Astrocyte of the spinal cord (primary cell): ENCODE results near the gene BST1.

ENCODE experiments used
- DNase-seq: peaks from one replicate; pipeline ENCODE4 v3.0.0; 2011; ENCODE audit warnings: low read depth, low spot score
- H3K4me3 ChIP-seq: 2 replicates; pipeline ENCODE4 v1.5.1; 2011; ENCODE audit warnings: low read depth, mild to moderate bottlenecking, low read length, moderate library complexity
- in situ Hi-C: cut with HindIII; loops from 2 replicates; pipeline ENCODE4 v1.10.0; 2017; ENCODE audit warnings: low sequenced_read_pairs
- TF ChIP-seq, protein P1 (sequence below): IDR thresholded peaks from 2 replicates; pipeline ENCODE4 v1.5.1; 2012; ENCODE audit warnings: low read depth, mild to moderate bottlenecking, low read length, inconsistent platforms

Gene BST1

DNA sequence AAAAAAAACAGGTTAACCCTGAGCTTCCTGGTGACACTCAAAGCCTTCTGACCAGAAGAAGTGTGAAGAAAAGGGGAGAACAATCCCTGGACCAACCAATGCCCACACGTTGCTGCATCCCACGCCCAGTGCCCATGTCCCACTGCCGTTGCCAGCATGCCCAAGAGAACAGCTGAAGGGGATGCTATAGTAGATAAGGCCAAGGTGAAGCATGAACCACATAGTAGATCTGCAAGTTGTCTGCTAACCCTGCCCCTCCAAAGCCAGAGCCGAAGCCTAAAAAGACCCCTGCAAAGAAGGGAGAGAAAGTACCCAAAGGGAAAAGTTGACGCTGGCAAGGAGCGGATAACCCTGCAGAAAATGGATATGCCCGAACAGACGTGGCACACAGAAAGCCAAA lies 64.0 kb downstream of the BST1 start:
- in situ Hi-C loops: no loop called here
- H3K4me3 ChIP-seq: no peak overlapping the region
- TF ChIP-seq, protein P1, sequence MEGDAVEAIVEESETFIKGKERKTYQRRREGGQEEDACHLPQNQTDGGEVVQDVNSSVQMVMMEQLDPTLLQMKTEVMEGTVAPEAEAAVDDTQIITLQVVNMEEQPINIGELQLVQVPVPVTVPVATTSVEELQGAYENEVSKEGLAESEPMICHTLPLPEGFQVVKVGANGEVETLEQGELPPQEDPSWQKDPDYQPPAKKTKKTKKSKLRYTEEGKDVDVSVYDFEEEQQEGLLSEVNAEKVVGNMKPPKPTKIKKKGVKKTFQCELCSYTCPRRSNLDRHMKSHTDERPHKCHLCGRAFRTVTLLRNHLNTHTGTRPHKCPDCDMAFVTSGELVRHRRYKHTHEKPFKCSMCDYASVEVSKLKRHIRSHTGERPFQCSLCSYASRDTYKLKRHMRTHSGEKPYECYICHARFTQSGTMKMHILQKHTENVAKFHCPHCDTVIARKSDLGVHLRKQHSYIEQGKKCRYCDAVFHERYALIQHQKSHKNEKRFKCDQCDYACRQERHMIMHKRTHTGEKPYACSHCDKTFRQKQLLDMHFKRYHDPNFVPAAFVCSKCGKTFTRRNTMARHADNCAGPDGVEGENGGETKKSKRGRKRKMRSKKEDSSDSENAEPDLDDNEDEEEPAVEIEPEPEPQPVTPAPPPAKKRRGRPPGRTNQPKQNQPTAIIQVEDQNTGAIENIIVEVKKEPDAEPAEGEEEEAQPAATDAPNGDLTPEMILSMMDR: no peak

DNA sequence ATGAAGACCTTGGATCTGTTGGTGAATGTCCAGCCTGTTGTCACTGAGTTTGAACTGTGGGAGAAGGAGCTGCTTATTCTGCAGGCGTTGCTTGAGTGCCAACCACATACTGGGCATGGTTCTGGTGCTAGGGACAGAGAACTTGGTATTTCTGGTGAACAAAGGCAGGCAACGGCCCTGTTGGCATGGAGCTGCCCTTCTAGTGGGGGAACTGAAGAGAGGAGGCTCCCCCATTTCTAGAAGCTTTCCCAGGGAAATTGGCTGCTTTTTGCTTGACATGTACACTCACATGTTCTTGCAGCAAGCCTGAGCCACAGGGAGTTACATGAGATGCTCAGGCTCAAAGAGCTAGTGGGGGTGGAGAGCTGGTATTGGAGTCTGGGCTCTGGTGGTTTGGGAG lies 66.3 kb downstream of the BST1 start:
- no peak overlapping the region for H3K4me3 ChIP-seq
- no peak for DNase-seq
- TF ChIP-seq, protein P1: no peak
- in situ Hi-C loops: no loop called here

More for the DNA sequence above, 64.0 kb downstream of the BST1 start:
- DNase-seq: no peak

DNA sequence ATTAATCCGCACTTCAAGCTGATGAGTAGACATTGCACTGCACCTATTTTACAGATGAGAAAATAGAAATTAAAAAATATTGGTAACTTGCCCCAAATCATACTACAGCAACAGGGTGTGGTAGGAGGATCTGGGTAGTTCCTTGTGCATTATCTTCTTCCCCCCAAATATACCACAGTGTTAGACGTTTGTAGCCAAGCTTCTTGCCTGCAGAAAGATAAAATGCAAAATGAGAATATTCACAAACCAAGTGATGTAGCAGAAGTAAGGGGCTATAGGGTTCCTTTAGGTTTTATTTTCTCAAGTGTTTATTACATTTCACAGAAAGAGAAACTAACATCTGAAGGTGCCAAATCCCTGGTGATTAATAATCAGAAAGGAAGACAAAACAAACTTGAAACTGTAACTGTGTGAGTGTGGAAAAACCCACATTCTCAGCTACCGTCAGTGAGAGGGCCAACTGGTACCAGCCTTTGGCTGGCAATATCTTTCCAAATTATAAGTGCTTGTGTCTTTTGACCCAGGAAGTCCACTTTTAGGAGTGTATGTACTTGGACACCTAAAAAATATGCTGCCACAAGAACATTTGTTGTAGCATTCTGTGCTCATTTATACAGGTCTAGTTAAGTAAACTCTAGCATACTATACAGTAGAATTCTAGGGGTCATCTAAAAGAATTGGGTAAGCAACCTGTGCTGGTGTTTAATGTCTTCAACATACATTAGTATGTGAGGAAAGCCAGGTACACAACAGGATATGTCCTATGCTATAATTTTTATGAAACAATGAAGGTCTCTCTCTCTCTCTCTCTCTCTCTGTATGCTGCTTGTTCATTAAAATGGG lies 68.6 kb downstream of the BST1 start:
- H3K4me3 ChIP-seq: no peak overlapping the region
- in situ Hi-C loops: no loop called here
- no peak for DNase-seq
- TF ChIP-seq, protein P1: no peak

DNA sequence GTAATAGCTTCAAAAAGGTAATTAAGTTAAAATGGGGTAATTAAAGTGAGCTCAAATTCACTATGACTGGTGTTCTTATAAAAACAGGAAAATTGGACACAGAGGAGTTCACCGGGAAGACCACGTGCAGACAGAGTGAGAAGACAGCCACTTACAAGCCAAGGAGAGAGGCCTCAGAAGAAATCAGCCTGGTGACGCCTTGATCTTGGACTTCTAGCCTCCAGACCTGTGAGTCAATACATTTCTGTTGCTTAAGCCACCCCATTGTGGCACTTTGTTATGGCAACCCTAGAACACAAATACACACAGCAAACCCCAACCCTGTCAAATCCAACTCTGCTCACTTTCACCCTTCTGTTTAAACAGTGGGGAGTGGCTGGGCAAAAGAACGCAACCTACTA lies 71.2 kb downstream of the BST1 start:
- in situ Hi-C loops: no loop called here
- no peak for DNase-seq
- H3K4me3 ChIP-seq: no peak overlapping the region
- TF ChIP-seq, protein P1: no peak

DNA sequence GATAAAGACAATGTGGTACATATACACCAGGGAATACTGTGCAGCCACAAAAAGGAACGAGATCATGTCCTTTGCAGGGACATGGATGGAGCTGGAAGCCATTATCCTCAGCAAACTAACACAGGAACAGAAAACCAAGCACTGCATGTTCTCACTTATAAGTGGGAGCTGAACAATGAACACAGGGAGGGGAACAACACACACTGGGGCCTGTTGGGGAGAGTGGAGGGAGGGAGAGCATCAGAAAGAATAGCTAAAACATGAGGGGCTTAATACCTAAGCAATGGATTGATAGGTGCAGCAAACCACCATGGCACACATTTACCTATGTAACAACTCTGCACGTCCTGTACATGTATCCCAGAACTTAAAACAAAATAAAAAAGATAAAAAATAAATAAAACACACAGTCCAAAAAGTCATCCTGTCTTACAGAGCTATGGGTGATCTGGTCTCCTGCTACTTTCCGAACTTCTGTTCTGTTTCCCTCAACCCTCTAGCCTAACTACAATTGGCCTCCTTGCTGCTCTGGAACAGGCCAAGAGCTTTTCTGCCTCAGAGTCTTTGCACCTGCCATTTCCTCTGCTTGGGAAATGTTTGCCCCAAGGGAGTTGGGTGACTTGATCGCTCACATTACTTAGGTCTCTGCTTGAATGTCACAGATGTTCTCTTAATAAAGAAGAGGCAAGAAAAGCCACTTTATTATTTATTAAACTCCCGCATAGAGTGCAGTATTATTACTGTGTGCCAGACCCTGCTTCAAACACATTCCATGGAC lies 74.2 kb downstream of the BST1 start:
- DNase-seq: no peak
- no peak overlapping the region for H3K4me3 ChIP-seq
- TF ChIP-seq, protein P1: no peak
- in situ Hi-C loops: no loop called here

DNA sequence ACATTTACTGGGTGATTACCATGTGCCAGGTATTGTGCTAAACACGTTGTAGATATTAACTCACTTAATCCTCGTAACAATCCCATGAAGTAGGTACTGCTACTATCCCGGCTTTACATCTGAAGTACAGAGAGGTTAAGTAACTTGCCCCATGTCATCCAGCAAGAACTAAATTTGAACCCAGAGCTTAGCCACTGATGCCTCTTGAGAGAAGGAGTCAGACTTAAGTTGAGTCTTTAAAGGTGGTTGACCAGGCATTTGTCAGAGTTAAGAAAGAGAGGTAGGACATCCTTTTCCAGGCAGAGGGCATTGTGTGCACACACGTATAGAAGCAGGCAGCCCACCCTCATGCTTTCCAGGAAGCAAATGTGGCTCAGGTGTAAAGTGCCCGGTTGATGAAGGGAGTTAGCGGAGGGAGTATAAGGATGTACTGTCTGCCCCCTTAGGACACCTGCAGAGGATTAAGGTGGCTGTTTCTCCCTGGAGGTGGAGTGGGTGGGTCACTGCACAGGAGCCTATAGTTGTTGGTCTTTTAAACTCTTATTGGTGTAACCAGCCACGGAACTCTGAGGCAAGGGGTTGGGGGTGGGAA lies 74.9 kb downstream of the BST1 start:
- TF ChIP-seq, protein P1: no peak
- no peak for DNase-seq
- in situ Hi-C loops: no loop called here
- no peak overlapping the region for H3K4me3 ChIP-seq
